IgD-negative memory B cell (primary cell): ENCODE measurements around the gene ACACB. TPM values are rescaled to one million over a fixed set of nuclear protein-coding genes. Genes with fewer than 3 reads are reported as not detected.

Experiments used
- H3K27ac Mint-ChIP-seq, 3 donors: one replicate each; pipeline ENCODE4 v1.8.0; 2020 to 2022; ENCODE audit warnings: mild to moderate bottlenecking in 3 of 3, mixed read lengths in 3 of 3, moderate library complexity in 1 of 3
- H3K27me3 Mint-ChIP-seq: one replicate; pipeline ENCODE4 v1.8.0; 2021; ENCODE audit warnings: mixed read lengths
- H3K36me3 Mint-ChIP-seq: one replicate; pipeline ENCODE4 v1.8.0; 2020; ENCODE audit warnings: mild to moderate bottlenecking, mixed read lengths
- H3K4me1 Mint-ChIP-seq, 3 donors: one replicate each; pipeline ENCODE4 v1.8.0; 2020 to 2022; ENCODE audit warnings: mixed read lengths in 3 of 3, mild to moderate bottlenecking in 1 of 3
- H3K4me3 Mint-ChIP-seq, 4 donors: one replicate each; pipeline ENCODE4 v1.8.0; 2020 to 2022; ENCODE audit warnings: mild to moderate bottlenecking in 4 of 4, mixed read lengths in 4 of 4, moderate library complexity in 3 of 4
- H3K9me3 Mint-ChIP-seq, 3 donors: one replicate each; pipeline ENCODE4 v1.8.0; 2020 to 2021; ENCODE audit warnings: mixed read lengths in 3 of 3, mild to moderate bottlenecking in 1 of 3
- polyA plus RNA-seq: library from polyadenylated mRNA; unstranded; fragments of 300-500 nt; fragmentation: Illumina TruSeq; gene quantifications from one replicate; pipeline ENCODE4 v1.2.3, GENCODE V29; 2021

The ACACB gene
- polyA plus RNA-seq: 2.4 TPM

DNA sequence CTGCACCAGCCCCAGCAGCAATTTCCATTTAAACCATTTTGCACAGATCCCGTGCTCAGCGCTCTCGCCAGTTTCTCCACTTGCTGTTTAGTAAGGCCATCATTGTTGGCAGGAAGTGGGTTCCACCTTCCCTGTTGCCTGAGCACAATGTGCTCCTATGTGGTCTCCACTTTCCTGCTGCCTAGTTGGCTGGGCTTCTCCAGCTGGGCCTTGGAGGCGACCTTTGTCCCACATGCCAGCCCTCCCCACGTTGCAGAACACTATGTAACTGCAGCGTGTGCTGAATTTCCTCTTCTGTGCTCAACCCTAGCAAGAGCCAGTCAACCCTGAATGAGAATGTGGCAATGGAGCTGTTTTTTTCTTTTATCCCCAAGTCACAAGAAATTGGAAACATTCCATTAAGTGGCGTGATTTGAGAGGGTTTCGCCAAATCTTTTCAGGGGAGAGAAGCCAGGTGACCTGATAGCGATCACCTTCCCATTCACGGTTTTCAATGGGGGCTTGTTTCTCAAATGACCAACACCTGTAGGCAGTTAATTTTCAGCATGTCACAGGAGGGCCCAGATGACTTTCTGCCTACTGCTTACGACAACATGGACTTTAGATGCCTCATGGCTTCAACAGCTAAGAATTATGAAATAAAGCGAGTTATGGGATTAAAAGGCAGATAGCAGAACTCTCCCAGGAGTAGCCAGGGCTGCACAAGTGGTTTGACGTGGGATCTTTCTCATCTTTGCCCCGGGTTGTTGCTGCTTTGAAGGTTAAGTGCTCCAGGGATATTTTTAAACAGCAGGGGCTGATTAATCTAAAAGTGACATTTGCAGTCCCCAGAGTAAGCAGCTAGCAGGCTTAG is at the start of gene ACACB:
Gene ACACB (plus strand): TSS at position 830 of the 853 bp plus-strand sequence. CDS start 22,819 bp downstream, outside the sequence.
- peak within 1 kb of the TSS in 1 of 4 donors; percentile 61 for H3K4me3 Mint-ChIP-seq
- H3K36me3 Mint-ChIP-seq: peaks cover 3% of the 10 kb centered on the region
- H3K9me3 Mint-ChIP-seq: no peaks in the 10 kb centered on the region
- H3K27me3 Mint-ChIP-seq: no peaks in the 10 kb centered on the region
- H3K27ac Mint-ChIP-seq: no peak within 1 kb of the TSS
- peaks cover 0 to 4% (median 2%) of the 10 kb centered on the region in 3 donors for H3K4me1 Mint-ChIP-seq

DNA sequence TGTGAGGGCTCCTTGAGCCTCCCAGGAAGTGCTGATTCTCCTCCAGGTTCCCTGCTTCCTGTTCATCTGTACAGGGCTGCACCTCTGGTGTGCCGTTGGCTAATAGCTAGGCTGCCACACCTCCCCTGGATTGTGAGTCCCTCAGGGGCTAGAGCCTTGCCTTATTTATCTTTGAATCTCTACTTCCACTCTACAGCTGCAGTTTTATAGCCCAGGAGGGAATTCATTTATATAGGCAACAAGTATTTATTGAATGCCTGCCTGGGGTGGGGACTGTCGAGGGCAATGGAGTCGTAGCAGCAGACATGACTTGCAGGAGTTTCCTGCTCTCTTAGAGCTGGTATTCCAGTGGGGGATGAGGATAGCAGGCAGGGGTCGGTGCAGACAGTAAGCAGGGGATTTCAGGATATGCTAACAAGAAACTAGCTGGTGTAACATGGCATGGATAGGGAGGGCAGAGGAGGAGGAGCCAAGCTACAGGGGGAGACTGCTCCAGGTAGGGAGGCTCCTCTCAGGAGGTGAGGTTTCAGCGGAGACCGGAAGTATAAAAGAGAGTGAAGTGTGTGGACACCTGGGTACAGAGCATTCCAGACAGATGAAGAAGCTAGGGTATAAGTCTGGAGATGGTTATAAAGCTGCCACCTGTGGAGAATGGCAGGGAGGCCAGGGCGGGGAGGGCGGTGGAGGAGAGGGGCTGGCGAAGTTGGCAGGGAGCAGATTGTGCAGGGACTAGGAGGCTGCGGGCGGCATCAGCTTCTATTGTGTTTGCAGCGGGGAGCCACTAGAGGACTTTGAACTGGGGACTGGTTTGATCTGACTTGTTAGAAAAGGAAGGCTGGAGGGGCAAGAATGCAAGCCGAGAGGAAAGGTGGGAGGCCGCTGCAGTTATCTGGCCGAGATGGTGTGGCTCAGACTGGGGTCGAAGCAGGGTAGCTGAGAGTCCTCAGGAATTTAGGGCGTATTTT is 46.8 kb upstream of the ACACB start:
- Mint-ChIP-seq H3K9me3 (no peaks in the 10 kb centered on the region), H3K27ac (no peak overlapping the region), H3K4me1 (no peaks in the 10 kb centered on the region), H3K36me3 (peaks cover 13% of the 10 kb centered on the region), H3K4me3 (peak overlapping the region in 1 of 4 donors; percentile 68), H3K27me3 (no peaks in the 10 kb centered on the region)

DNA sequence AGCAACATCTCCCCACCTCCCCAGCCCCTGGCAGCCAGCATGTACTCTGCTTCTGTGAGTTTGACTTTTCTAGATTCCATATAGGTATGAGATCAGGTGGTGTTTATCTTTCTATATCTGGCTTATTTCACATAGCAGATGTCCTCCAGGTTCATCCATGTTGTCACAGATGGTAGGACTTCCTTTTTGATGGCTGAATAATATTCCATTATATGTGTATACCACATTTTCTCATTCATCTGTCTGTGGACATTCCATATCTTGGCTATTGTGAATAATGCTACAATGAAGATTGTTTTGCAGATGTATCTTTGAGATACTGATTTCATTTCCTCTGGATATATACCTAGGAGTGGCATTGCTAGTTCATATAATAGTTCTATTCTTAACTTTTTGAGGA is 41.5 kb upstream of the ACACB start:
- Mint-ChIP-seq H3K4me1 (no peaks in the 10 kb centered on the region), H3K27ac (no peak overlapping the region), H3K9me3 (peaks cover 2 to 14% (median 8%) of the 10 kb centered on the region in 3 donors), H3K27me3 (no peaks in the 10 kb centered on the region), H3K36me3 (peaks cover 35% of the 10 kb centered on the region), H3K4me3 (no peak overlapping the region)

DNA sequence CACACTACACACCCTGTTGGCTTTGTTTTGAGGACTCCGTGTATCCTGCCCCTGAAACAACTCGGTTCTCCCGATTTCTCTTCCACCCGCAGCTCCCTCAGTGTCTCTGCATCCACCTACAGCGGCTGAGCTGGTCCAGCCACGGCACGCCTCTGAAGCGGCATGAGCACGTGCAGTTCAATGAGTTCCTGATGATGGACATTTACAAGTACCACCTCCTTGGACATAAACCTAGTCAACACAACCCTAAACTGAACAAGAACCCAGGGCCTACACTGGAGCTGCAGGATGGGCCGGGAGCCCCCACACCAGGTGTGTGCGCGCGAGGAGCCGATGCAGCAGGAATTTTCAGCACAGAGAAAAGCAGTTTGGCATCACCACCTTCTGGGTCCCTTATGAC is 33.6 kb upstream of the ACACB start:
- H3K27ac Mint-ChIP-seq: no peak overlapping the region
- H3K4me1 Mint-ChIP-seq: no peaks in the 10 kb centered on the region
- no peaks in the 10 kb centered on the region for H3K27me3 Mint-ChIP-seq
- H3K36me3 Mint-ChIP-seq: peaks cover 11% of the 10 kb centered on the region
- no peak overlapping the region for H3K4me3 Mint-ChIP-seq
- H3K9me3 Mint-ChIP-seq: peaks cover 5 to 14% (median 6%) of the 10 kb centered on the region in 3 donors

DNA sequence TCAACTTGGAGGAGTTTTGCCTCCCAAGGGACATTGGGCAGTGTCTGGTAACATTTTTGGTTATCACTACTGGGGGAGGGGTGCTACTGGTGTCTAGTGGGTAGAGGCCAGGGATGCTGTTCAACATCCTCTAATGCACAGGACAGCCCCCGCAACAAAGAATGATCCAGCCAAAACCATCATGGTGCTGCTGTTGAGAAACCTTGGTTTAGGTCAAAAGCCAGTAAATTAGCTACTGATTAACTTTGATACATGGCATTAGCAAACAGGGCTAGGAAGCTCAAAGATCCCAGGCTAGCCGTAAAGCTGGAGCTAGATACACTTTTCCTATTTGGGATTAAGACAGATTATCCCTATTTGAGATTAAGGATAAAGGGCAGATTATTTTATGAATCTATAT is 32.0 kb upstream of the ACACB start:
- Mint-ChIP-seq H3K9me3 (peaks cover 2 to 4% (median 3%) of the 10 kb centered on the region in 3 donors), H3K4me1 (no peaks in the 10 kb centered on the region), H3K27me3 (no peaks in the 10 kb centered on the region), H3K36me3 (peaks cover 4% of the 10 kb centered on the region), H3K4me3 (no peak overlapping the region), H3K27ac (no peak overlapping the region)

DNA sequence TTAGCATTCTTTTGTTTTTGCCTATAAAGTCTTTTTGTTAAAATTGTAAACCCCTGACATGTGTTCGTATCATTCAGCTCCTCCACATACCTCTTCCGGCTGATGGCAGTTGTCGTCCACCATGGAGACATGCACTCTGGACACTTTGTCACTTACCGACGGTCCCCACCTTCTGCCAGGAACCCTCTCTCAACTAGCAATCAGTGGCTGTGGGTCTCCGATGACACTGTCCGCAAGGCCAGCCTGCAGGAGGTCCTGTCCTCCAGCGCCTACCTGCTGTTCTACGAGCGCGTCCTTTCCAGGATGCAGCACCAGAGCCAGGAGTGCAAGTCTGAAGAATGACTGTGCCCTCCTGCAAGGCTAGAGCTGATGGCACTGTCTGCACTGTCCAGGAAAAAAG is 30.8 kb upstream of the ACACB start:
- no peaks in the 10 kb centered on the region for H3K9me3 Mint-ChIP-seq
- H3K4me3 Mint-ChIP-seq: no peak overlapping the region
- H3K27me3 Mint-ChIP-seq: no peaks in the 10 kb centered on the region
- peaks cover 1% of the 10 kb centered on the region for H3K36me3 Mint-ChIP-seq
- H3K4me1 Mint-ChIP-seq: peaks cover 0 to 3% (median 0%) of the 10 kb centered on the region in 3 donors
- H3K27ac Mint-ChIP-seq: no peak overlapping the region

DNA sequence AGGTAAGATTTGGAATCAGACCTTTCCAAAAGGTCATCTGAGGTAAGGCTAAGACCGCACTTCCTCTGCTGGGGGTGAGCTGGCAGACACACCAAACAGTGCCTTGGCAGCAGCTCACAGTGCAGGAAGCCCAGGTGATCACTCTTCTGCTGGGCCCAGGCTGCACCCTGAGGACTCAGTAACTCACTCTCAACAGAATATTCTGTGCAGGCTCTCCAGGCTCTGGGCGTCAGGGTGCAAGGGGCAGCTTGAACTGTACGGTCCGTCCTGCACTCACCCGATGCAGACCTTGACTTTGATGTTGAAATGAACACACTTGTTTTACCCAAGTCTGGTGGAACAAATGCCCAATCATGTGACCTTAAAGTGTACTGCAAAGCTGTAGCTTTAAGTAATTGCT is 29.1 kb upstream of the ACACB start:
- Mint-ChIP-seq H3K36me3 (peaks cover 1% of the 10 kb centered on the region), H3K4me1 (peaks cover 6 to 13% (median 7%) of the 10 kb centered on the region in 3 donors), H3K9me3 (no peaks in the 10 kb centered on the region), H3K27ac (no peak overlapping the region), H3K27me3 (no peaks in the 10 kb centered on the region), H3K4me3 (no peak overlapping the region)

DNA sequence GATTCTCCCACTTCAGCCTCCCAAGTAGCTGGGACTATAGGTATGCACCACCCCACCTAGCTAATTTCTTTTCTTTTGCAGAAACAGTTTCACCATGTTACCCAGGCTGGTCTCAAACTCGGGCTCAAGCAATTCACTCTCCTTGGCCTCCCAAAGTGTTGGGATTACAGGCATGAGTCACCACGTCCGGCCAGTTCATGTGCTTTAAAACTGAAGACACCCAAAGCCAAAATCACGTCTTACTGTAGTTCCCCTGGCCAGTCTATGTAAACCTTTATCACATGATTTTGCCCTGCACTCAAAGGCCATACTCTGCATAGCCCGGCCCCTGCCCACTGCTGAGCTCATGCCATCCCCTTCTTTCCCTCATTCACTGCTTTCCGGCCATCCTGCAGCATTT is 27.6 kb upstream of the ACACB start:
- H3K27ac Mint-ChIP-seq: peak overlapping the region in 1 of 3 donors; percentile 27

DNA sequence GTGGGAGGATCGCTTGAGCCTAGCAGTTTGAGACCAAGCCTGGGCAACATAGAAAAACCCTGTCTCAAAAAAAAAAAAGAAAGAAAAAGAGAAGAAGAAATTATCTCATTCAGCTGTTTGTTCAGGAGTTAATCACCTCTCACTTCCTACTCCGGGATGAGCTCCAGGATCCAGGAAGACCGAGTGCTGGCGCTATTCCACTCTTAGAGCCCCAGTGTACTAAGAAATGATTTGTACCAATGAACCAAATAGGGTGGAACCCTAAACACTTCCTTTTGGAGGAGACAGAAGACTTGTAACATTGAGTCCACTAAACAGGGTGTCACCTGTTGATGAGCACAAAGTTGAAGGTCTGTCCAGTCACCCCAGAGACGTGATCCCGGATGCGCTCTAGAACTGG is 26.7 kb upstream of the ACACB start:
- Mint-ChIP-seq H3K9me3 (no peaks in the 10 kb centered on the region), H3K36me3 (no peaks in the 10 kb centered on the region), H3K4me1 (peaks cover 20 to 31% (median 25%) of the 10 kb centered on the region in 3 donors), H3K27ac (no peak overlapping the region), H3K4me3 (peak overlapping the region in 1 of 4 donors; percentile 73), H3K27me3 (no peaks in the 10 kb centered on the region)

More for the DNA sequence above, 27.6 kb upstream of the ACACB start:
- H3K4me1 Mint-ChIP-seq: peaks cover 19 to 25% (median 20%) of the 10 kb centered on the region in 3 donors
- no peaks in the 10 kb centered on the region for H3K27me3 Mint-ChIP-seq
- no peak overlapping the region for H3K4me3 Mint-ChIP-seq
- no peaks in the 10 kb centered on the region for H3K9me3 Mint-ChIP-seq
- H3K36me3 Mint-ChIP-seq: no peaks in the 10 kb centered on the region

DNA sequence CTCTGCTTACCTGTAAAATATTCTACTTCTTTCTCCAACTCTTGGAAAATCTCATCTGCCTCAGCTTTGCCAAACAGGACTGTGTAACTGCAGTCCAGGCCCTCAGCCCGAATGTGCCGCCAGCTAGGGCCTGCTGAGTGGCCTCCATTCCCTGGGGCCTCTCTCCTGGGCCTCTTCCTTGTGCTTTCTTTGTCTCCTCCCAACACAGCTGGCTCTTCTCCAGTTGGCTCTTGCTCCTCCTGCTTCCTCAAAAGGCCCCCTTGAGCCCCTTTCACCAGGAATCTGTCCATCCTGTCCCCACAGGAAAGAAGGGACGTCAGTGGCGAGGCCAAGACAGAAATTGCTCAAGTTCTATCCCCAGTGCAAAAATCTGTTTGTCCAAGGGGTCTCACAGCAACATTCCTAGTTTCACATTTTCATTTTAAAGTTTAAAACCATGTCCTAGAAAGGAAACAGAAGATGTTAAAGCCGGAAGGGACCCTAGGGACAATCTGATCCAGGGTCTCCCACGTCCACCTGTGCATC is 23.8 kb upstream of the ACACB start:
- Mint-ChIP-seq H3K27me3 (no peaks in the 10 kb centered on the region), H3K4me1 (peaks cover 20 to 32% (median 30%) of the 10 kb centered on the region in 3 donors), H3K4me3 (peak overlapping the region; percentile 86 to 95 (median 92)), H3K36me3 (no peaks in the 10 kb centered on the region), H3K9me3 (no peaks in the 10 kb centered on the region), H3K27ac (peak overlapping the region; percentile 87 to 96 (median 89))

DNA sequence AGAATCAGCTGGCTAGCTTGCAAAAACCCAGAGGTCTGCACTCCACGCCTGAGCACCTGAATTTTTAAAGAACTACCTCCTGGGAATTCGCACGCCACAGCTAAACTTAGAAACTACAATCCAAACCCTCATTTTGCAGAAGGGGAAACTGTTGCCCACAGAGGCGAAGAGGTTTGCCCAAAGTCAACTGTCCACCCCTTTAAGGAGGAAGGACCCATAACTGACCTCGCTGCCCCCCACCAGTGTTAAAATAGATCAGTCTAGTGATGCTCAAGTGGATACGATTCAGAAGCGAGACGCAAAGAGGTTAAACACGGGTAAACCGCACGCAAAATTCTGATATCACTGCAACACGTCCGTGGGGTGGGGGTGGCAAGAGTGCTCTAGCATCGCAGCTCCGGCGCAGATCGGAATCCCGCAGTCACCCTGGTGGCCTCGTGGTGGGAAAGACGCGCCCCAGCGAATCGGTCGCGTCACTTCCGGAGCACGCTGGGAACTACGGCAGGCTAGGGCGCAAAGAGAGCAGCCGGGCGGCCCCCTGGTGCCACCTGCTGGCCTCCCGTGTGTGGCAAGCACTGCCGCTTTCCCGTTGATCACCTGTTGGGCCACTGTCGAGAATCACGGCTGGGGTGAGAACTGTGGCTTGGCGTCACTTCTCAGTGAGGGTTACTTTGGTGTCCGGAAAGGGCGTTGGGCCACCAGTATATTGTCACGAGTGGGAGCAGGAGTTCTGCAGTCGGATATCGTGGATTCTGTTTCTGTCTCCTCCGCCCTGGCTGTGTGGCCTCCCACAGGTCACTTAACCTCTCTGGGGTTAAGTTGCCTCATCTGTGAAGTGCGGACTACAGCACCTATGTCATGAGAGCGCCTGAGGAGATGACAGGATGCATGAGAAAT is 23.1 kb upstream of the ACACB start, which contains the start of gene ALKBH2:
Gene ALKBH2 (minus strand): TSS at position 451 of the 897 bp plus-strand sequence. CDS start 686 bp downstream, outside the sequence.
- H3K9me3 Mint-ChIP-seq: no peaks in the 10 kb centered on the region
- peak within 1 kb of the TSS; percentile 87 to 96 (median 89) for H3K27ac Mint-ChIP-seq
- H3K36me3 Mint-ChIP-seq: no peaks in the 10 kb centered on the region
- H3K4me3 Mint-ChIP-seq: peak within 1 kb of the TSS; percentile 86 to 95 (median 92)
- peaks cover 20 to 36% (median 33%) of the 10 kb centered on the region in 3 donors for H3K4me1 Mint-ChIP-seq
- H3K27me3 Mint-ChIP-seq: no peaks in the 10 kb centered on the region

DNA sequence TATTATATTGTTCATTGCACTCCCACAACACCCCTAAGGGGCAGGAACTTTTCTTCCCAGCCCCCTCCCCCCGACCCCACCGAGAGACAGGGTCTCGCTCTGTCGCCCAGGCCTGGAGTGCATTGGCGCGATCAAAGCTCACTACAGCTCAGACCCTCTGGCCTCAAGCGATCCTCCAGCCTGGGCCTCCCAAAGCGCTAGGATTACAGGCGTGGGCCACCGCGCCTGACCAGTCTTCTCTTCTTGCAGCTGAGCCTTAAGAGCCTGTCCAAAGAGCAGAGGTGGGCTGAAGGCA is 19.3 kb upstream of the ACACB start:
- Mint-ChIP-seq H3K27ac (peak overlapping the region in 1 of 3 donors; percentile 83), H3K27me3 (no peaks in the 10 kb centered on the region), H3K4me1 (peaks cover 28 to 46% (median 33%) of the 10 kb centered on the region in 3 donors), H3K4me3 (peak overlapping the region in 2 of 4 donors; percentile 94 to 95), H3K36me3 (no peaks in the 10 kb centered on the region), H3K9me3 (no peaks in the 10 kb centered on the region)

DNA sequence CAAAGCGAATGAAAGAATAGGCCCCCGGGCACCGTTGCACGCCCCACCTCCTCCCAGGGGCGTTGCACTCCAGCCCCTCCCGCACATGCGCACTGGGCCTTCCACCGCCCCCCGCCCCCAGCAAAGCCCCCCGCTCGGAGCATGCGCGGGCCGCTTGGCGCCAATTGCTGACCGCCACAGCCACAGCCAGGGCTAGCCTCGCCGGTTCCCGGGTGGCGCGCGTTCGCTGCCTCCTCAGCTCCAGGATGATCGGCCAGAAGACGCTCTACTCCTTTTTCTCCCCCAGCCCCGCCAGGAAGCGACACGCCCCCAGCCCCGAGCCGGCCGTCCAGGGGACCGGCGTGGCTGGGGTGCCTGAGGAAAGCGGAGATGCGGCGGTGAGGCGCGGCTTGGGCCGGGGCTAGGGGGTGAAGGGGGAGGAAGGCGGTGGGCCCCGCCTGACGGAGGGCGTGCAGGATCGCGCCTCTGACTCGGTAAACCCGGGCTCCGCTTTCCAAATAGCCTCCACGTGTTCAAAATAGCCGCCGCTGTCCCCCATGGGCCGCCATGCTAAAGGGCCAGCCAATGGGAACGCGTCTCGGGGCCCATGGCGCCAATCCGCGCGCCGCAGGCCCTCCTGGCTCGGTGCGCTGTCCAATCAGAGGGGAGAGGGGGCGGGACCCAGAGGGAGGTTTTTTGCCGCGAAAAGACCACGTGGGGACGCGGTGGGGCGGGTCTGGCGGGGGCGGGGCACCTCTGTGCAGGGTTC is 18.8 kb upstream of the ACACB start, which contains the start of gene UNG:
Gene UNG (plus strand): TSS at position 163 of the 748 bp plus-strand sequence. CDS start 83 bp downstream, at position 246.
- Mint-ChIP-seq H3K36me3 (no peaks in the 10 kb centered on the region), H3K9me3 (no peaks in the 10 kb centered on the region), H3K4me3 (peak within 1 kb of the TSS; percentile 84 to 95 (median 94)), H3K27me3 (no peaks in the 10 kb centered on the region), H3K27ac (peak within 1 kb of the TSS in 2 of 3 donors; percentile 83 to 91), H3K4me1 (peaks cover 23 to 41% (median 28%) of the 10 kb centered on the region in 3 donors)
